Measurements from ENCODE around the gene PCID2.
"Not testable (repeated sequence)": the region's sequence is repeated elsewhere in the genome, so short reads cannot be mapped to it uniquely, and the experiment has no call there.

The PCID2 gene

DNA sequence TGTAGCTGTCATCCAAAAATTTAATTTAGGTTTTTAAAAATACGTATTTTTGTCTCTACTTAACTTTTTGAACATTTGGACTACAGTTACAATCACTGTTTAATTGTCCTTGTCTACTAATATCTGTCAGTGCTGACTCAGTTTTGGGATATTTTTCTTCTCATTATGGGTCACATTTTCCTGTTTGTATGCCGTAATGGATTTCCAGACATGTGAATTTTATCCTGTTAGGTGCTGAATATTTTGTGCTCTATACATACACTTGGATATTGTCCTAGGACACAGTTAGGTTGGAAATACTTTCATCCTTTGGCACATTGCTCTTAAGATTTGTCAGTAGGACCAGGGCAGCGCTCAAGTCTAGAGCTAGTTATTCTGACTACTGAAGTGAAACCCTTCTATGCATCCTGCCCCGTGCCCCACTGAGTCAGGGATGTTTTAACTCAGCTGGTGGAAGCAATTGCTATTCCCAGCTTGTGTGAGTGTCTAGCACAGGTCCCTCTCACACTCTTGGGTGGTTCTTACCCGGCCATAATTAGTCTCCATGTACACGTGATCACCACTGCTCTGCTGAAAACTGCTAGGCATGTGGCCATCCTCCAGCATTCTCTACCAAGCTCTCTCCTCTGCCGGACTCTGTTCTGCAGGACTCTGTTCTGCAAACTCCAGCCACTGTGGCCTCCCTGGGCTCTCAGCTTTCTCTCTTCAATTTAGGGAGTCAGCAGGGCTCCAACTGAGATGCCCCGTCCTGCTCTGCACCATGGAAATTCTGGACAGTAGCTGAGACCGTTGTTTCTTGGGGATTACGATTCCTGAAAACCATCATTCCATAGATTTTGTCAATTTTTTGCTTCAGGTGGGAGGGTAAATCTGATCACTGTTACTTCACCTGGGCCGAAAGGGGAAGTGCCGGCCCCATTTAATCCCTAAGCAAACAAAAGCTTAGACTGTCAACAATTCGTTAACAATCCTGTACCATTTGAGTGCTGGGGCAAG, 38.9 kb downstream of the PCID2 start:
- H3K27ac ChIP-seq = no peak overlapping the region
- no peak for DNase-seq (ENCODE audit: low read depth, low spot score)

DNA sequence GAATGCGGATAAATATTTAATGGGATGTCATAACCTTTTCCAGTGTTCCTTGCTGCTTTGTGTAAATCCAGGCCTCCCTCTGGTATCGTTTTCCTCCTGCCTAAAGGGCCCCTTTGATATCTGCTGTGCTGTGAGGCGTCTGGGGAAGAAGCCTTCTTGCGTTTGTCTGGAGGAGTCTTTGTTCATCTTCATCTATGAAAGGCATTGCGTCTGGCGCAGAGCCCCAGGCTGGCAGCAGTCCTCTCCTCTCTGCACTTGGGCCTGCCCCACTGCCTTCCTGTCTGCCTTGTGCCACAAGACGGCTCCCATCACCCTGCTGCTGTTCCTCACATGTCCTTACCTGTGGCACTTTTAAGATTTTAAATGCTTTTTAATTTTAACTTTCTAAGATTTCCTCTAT, 40.3 kb downstream of the PCID2 start:
- H3K27ac ChIP-seq = no peak overlapping the region
- DNase-seq (ENCODE audit: low read depth, low spot score) = no peak

DNA sequence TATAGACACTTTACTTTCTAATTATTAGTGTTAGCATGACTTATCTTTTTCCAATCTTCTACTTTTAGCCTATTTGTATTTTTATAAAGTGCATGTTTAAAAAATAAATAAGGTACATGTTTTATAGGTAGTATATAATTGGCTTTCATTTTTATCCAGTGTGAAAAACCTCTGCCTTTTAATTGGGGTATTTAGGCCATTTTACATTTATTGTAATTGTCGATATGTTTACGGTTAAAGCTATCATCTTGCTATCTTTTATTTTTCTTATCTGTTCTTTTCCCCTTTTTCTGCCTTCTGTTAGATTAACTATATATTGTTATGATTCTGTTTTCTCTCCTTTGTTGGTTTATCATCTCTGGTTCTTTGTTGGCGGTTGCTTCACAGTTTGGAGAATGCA, 40.9 kb downstream of the PCID2 start:
- no peak overlapping the region for H3K27ac ChIP-seq
- DNase-seq (ENCODE audit: low read depth, low spot score) = no peak

DNA sequence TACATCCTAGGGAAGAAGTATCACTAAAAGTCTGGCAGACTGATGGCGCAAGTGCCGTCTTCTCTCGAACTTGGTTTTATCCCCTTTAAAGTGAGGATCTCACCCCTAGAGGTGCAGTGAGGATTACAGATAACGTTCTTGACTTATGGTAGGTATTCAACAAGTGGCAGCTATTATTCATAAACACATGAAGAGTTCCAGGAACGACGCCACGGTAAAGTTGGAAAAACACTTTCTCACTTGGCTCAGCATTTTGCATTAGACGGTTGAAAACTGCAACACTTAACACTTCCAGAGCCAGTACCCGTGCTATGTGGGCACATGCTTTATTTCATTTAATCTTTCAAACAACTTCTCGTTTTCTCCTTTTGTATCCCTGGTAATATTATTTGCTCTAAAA, 41.3 kb downstream of the PCID2 start:
- no peak for DNase-seq (ENCODE audit: low read depth, low spot score)
- H3K27ac ChIP-seq = no peak overlapping the region

DNA sequence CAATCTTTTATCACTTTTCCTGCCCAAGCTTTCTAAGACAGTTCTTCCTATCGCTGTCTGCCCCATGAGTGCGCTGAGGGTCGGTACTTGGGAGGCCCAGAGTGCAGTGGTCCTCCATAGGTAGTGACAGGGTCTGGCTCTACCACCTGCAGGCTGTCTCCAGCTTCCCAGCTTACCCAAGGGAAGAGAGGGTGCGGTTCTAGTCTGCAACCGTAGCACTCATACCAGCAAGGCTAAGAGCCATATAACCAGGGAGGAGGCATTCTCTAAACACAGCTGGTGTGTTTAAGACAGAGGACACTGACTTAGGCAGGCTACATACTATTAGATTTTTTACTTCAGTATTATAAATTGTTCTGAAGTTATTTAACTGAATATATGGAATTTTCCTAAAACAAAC, 41.8 kb downstream of the PCID2 start:
- no peak for DNase-seq (ENCODE audit: low read depth, low spot score)

DNA sequence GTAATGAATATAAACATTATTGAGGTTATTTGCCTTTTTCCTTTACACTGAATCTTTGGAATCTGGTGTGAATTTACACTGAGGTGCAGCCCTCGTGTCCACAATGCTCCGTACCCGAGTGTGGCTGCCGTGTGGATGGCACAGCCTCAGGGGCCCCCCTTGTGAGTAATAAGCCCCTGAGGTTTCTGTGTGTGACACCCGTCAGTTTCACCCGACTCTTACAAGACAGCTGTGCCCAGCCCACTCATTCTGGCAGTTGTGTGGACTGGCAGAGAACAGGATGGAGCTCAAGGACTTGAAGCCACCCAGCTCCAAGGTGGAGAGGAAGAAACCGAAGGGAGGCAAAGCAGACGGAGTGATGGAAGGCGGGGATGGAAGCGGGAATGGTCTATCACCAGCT, 42.2 kb downstream of the PCID2 start:
- no peak for DNase-seq (ENCODE audit: low read depth, low spot score)
- no peak overlapping the region for H3K27ac ChIP-seq

More for the DNA sequence above, 41.8 kb downstream of the PCID2 start:
- H3K27ac ChIP-seq = no peak overlapping the region

DNA sequence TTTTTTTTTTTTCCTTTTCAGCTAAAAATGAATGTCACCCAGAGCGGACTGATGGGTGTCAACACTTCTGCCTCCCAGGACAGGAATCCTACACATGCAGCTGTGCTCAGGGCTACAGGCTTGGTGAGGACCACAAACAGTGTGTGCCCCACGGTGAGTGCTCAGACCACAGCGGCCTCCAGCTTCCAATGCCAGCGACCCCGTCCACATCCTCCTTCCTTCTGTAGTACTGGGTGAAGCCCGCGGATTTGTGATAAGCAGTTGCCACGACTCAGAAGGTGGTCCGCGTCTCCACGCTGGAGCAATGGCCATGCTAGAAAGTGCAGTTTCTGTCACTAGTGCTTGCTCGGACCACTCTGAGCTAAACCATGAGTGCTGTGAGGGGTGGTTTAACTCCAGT, 44.0 kb downstream of the PCID2 start:
- no peak for DNase-seq (ENCODE audit: low read depth, low spot score)
- no peak overlapping the region for H3K27ac ChIP-seq

DNA sequence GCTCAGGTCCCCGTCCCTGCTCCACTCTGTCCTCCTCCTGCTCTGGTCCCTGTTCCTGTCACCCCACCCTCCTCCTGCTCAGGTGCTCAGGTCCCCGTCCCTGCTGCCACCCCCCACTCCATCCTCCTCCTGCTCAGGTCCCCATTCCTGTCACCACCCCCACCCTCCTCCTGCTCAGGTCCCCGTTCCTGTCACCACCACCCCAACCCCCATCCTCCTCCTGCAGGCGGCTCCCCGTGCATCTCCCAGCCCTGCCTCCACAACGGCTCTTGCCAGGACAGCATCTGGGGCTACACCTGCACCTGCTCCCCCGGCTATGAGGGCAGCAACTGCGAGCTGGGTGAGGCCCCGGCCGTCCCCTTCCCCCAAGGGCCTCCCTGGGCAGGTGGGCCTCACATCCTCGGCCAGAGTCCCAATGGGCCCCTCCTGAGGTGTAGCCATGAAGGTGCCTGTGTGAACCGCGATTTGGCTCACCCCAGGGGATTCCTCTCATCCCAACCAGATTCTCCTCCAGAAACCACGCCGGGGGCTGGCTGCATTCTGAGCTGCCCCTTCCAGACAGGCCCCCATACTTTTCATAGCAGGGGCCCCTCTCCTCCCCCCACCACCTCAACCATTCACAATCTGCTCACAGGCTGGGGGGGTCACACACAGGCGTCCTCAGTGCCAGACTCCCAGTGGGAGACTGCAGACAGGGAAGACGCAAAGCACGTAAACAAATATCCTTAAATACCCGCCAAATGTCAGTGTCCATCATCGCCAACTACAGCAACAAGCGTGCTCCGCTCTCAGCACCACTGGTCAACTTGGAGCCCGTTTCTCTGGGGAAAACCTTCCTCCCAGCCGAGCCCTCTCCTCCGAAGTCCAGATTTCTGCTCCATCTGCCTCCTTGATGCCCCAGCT, 45.4 kb downstream of the PCID2 start:
- no peak for DNase-seq (ENCODE audit: low read depth, low spot score)

DNA sequence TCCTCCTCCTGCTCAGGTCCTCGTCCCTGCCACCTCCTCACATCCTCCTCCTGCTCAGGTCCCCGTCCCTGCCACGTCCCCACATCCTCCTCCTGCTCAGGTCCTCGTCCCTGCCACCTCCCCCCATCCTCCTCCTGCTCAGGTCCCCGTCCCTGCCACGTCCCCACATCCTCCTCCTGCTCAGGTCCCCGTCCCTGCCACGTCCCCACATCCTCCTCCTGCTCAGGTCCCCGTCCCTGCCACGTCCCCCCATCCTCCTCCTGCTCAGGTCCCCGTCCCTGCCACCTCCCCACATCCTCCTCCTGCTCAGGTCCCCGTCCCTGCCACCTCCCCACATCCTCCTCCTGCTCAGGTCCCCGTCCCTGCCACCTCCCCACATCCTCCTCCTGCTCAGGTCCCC, 46.5 kb downstream of the PCID2 start:
- H3K27ac ChIP-seq; DNase-seq (ENCODE audit: low read depth, low spot score): not testable (repeated sequence)

More for the DNA sequence above, 45.4 kb downstream of the PCID2 start:
- no peak overlapping the region for H3K27ac ChIP-seq

DNA sequence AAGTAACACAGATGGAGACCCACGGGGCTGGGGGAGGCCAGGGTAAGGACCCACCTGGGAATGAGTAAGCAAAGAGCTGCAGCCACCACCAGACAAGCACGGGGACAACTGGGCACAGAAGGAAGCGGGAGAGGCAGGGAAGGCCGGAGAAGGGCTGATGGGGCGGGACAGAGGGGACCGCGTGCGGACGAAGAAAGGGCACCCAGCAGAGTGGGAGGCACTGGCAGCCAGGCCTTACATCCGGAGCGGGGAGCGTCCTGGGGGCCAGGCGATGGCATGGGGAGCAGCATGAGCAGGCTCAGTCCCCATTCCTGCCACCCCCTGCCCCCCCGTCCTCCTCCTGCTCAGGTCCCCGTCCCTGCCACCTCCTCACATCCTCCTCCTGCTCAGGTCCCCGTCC, 47.0 kb downstream of the PCID2 start:
- no peak overlapping the region for H3K27ac ChIP-seq
- DNase-seq (ENCODE audit: low read depth, low spot score) = no peak

DNA sequence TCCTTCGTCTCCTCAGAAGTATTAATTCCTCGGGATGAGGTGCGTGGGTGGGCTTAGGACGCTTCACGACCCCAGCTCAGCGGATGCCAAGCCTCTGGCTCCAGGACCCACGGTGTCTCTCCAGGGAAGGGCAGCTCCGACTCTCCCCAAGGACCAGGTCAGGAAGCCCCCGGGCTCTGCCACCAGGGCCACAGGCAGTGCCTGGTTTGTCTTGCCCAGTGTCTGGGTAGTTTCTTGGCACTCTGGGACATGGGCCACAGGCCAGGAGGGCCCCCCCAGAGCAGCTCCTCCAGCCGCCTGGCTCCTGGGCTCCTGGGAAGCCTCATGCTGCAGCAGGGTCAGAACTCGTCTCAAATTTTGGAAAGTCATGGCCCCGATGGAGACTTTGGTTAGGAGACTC, 47.5 kb downstream of the PCID2 start:
- no peak for DNase-seq (ENCODE audit: low read depth, low spot score)
- no peak overlapping the region for H3K27ac ChIP-seq

DNA sequence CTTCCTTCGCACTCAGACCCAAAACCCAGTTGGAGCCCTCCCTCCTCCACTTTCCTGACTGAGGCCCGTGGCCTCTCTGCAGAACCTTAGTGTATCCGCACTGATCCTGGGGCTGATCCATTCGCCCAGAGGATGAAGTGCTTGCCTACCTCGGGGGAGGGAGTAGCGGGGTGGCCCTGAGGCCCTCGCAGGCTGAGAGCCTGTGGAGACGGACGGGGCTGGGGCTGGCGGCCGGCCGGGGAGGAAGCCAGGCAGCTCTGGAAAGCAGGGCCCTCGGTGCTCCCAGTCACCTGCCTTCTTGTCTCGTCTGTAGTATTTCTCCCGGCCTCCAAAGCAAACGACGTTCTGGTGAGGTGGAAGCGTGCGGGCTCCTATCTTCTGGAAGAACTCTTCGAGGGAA, 48.8 kb downstream of the PCID2 start:
- no peak for DNase-seq (ENCODE audit: low read depth, low spot score)
- no peak overlapping the region for H3K27ac ChIP-seq

DNA sequence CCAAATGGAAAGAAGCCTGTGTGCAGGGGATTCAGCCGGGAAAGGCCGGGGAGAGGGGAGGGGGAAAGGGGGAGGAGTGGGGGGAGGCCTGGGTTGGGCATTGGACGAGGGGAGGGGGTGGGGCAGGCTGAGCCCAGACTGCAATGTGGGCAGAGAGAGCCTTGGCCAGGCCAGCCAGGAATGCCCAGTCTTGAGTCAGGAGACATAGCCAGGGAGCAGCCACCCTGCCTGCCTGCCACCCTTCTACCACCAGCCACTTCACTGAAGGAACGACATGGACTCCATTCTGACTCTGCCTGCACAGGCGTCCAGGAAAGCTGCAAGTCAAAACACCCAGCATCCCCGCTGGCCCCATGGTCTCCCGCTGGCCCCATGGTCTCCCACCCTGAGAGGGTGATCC, 49.5 kb downstream of the PCID2 start:
- DNase-seq (ENCODE audit: low read depth, low spot score) = no peak
- H3K27ac ChIP-seq = no peak overlapping the region

DNA sequence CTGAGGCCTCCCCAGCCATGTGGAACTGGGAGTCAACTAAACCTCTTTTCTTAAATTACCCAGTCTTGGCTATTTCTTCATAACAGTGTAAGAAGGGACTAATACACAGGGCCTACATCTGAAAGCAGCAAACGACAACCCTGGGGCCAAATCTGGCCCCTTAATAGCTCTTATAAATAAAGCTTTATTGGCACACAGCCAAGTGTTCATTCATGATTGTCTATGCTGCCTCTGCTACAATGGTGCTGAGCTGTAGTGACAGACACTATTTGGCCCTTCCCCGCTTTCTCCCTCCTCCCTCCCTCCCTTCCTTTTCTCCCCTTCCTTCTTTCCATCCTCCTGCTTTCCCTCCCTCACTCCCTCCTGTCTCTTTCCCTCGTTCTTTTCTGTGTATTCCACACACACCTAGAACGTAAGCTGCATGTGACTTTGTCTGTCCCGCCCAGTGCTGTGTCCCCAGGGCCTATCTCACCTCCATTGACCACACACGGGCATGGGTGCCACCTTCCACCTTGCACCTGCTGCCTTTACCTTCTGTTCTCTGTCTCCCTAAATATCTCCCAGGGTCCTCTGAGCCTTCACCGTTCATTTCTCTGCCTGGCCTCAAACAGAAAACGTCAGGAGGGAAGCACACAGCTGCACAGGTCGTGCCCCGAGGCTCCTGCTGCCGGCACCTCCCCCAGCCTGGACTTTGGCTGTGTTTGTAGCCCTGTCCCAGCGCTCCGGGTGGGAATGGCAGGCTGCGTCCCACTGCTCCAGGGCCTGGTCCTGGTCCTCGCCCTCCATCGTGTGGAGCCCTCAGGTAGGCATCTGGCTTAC, 50.3 kb downstream of the PCID2 start, which contains the start of gene PROZ:
TSS of gene PROZ (plus strand) at position 720 of the 819 bp plus-strand sequence. CDS start at position 733, 13 bp downstream.
- no peak within 1 kb of the TSS for H3K27ac ChIP-seq
- DNase-seq (ENCODE audit: low read depth, low spot score) = no peak

DNA sequence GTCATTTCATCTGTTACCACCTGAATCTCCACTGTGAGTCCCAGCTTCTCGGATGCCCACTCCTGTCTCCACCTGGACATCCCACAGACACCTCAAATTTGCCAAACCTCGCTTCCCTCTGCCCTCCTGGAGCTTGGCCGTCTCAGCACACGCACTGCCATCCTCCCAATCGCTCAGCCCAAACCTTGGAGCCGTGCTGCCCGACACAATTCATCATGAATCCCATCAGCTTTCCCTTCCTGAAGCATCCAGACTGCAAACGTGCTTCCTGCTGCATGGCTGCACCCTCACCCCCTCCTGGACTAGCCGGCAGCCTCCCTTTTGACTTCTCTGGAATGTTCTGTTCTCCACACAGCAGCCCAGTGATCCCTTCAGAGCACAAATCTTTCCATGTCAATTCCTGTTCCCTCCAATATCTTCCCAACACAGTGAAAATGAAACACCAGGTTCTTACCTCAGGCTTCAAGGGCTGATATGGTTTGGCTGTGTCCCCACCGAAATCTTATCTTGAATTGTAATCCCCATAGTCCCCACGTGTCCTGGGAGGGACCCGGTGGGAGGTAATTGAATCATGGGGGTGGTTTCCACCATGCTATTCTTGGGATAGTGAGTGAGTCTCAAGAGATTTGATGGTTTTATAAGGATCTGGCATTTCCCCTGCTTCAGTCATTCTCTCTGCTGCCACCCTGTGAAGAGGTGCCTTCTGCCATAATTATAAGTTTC, 51.1 kb downstream of the PCID2 start:
- no peak for DNase-seq (ENCODE audit: low read depth, low spot score)
- no peak overlapping the region for H3K27ac ChIP-seq

DNA sequence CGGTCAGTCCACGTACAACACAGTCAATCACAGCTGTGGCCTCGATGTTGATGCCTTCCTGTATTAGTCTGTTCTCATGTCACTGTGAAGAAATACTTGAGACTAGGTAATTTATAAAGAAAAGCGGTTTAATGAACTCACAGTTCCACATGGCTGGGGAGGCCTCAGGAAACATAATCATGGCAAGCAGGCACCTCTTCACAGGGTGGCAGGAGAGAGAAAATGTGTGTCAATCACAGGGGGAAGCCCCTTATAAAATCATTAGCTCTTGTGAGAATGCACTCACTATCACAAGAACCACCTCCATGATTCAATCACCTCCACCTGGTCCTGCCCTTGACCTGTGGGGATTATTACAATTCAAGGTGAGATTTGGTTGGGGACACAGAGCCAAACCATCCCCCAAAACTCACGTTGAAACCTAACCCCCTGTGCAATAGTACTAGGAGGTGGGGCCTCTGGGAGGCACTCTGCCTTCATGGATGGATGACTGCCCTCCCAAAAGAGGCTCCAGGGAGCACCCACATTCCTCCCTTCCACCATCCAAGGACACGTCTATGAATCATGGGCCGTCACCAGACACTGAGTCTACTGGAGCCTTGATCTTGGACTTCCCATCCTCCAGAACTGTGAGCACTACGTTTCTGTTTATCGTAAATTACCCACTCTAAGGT, 52.4 kb downstream of the PCID2 start:
- DNase-seq (ENCODE audit: low read depth, low spot score) = no peak
- no peak overlapping the region for H3K27ac ChIP-seq

DNA sequence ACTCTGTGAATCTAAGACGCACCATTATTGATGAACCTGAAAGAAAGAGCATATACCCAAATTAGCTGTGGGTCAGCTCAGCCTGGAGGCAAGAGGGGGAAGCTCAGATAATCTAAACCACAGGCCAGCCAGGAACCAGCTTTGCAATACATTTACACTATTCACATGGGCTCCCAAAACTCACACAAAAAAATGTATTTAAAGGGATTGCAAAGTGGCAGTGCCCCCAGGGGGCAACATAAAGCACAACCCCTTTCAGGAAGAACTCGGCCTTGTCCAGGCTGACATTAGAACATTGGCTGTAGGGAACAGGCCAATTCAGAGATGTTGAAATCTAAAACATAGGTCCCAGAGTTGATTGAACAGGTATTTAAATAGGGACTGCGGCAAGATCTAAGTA, 53.3 kb downstream of the PCID2 start:
- no peak for DNase-seq (ENCODE audit: low read depth, low spot score)
- no peak overlapping the region for H3K27ac ChIP-seq

DNA sequence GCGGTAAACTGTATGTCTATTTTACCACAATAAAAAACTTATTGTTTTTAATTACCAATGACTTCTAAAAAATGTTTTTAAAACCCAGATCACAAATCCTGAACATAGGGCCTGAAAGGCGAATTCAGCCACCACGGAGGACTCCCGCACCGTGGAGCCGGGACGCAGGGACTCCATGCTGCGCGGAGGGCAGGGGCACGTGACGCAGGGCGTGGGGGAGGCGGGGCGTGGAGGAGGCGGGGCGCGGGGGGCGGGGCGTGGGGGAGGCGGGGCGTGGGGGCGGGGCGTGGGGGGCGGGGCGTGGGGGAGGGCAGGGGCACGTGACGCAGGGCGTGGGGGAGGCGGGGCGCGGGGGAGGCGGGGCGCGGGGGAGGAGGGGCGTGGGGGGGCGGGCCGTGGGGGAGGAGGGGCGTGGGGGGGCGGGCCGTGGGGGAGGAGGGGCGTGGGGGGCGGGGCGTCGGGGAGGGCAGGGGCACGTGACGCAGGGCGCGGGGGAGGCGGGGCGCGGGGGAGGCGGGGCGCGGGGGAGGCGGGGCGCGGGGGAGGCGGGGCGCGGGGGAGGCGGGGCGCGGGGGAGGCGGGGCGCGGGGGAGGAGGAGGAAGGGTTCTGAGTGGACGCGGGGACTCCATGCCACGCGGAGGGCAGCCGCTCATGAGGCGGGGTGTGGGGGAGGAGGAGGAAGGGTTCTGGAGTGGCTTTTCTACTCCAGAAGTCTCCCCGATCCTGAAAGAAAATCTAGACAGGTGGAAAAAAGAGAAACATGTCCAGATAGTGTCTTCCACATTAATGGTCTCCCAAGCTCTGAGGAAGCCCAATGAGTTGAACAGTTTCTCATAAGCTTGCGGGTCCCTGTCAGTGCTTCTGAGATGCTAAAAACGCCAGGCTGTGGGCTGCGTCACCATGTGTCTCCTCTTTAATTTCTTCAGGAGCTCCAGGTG, 54.4 kb downstream of the PCID2 start:
- H3K27ac ChIP-seq = no peak overlapping the region
- no peak for DNase-seq (ENCODE audit: low read depth, low spot score)

Data from epithelial cell of prostate (primary cell).